ENCODE measurements around the gene ADGRV1. TPM values are rescaled to one million over a fixed set of nuclear protein-coding genes. Genes with fewer than 3 reads are reported as not detected.

Gene ADGRV1
- total and polyA plus RNA-seq, 2 experiments from 2014 or later: 15.5 to 19.6 TPM

DNA sequence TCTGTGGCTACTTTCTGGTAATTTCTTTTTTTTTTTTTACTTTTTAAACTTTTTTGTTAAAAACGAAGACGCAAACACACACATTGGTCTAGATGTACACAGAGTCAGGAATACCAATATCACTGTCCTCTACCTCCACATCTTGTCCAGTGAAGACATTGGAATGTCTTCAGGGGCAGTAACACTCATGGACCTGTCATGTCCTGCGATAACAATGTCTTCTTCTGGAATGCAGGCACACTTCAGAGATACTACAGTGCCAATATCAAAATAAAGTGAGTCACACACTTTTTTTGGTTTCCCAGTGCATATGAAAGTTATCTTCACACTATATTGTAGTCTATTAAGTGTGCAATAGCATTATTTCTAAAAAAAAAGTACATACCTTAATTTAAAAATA, 648.7 kb downstream of the ADGRV1 start:
- TF ChIP-seq, protein P1, sequence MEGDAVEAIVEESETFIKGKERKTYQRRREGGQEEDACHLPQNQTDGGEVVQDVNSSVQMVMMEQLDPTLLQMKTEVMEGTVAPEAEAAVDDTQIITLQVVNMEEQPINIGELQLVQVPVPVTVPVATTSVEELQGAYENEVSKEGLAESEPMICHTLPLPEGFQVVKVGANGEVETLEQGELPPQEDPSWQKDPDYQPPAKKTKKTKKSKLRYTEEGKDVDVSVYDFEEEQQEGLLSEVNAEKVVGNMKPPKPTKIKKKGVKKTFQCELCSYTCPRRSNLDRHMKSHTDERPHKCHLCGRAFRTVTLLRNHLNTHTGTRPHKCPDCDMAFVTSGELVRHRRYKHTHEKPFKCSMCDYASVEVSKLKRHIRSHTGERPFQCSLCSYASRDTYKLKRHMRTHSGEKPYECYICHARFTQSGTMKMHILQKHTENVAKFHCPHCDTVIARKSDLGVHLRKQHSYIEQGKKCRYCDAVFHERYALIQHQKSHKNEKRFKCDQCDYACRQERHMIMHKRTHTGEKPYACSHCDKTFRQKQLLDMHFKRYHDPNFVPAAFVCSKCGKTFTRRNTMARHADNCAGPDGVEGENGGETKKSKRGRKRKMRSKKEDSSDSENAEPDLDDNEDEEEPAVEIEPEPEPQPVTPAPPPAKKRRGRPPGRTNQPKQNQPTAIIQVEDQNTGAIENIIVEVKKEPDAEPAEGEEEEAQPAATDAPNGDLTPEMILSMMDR (IDR thresholded peaks at IDR 0.05; ENCODE audit: low read depth, low read length): no peak
- no peak overlapping the region for H3K27ac ChIP-seq

DNA sequence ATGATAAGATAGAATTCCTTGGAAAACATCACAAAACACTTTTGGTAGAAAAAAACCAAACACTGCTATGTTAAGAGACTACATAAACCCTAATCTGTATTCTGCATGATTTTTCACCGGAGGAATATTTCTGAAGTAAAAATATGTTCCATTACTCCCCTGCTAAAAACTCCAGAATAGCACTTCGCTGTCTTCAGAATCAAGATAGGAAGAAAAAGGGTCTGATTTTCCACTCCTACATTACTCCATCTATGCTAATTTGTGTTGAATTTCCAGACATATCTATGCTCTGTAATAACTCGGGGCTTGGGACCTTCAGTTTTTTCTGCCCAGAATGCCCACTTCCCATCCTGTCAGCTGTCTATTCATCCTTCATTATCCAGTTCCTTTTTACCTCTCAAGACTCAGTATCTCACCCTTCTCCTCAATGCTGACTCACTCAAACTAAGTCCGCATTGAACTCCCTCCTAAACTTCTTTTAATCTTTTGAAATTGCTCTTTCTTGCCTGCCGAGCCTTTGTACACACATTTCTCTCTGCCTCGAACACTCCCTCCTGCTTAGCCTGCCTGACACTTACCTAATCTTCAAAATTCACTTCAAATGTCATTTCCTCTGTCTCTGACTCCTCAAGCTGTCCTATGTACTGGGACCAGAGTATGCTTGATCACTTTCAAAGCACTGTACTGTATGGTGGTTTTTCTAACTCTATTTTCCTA, 653.6 kb downstream of the ADGRV1 start:
- TF ChIP-seq, protein P1 (IDR thresholded peaks at IDR 0.05; ENCODE audit: low read depth, low read length): no peak
- Histone ChIP-seq H3K4me1 (ENCODE audit: low read depth) (peaks cover 22% of the 10 kb centered on the region), H3K4me3 (no peak overlapping the region), H3K36me3 (no peaks in the 10 kb centered on the region), H3K27me3 (no peaks in the 10 kb centered on the region), H3K27ac (peak overlapping the region; percentile 73), H3K9me3 (ENCODE audit: low read depth) (no peaks in the 10 kb centered on the region)
- peak in 1 of 2 donors; percentile 42 for DNase-seq (ENCODE audit: low read depth in 1 of 2, low spot score in 1 of 2)

More for the DNA sequence above, 648.7 kb downstream of the ADGRV1 start:
- Histone ChIP-seq H3K4me1 (ENCODE audit: low read depth) (peaks cover 17% of the 10 kb centered on the region), H3K27me3 (no peaks in the 10 kb centered on the region), H3K36me3 (no peaks in the 10 kb centered on the region), H3K9me3 (ENCODE audit: low read depth) (no peaks in the 10 kb centered on the region), H3K4me3 (no peak overlapping the region)
- peak in 1 of 2 donors; percentile 21 for DNase-seq (ENCODE audit: low read depth in 1 of 2, low spot score in 1 of 2)

DNA sequence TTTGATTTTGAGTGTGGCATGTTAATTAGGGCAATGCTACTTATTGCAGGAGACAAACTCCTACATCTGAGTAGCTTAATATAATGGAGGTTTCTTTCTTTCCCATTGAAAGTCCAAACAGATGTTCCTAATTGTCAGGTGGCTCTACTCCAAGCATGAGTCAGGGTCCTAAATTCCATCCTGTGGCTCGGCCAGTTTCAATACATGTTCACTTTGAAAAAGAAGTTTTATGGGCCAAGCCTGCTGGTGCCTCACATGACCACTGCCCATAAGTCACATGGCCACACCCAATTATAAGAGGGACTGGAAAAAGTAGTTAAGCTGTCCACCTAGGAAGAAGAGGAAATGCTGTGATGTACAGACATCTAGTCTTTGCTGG, 654.1 kb downstream of the ADGRV1 start:
- peak in 1 of 2 donors; percentile 88 for DNase-seq (ENCODE audit: low read depth in 1 of 2, low spot score in 1 of 2)
- Histone ChIP-seq H3K4me1 (ENCODE audit: low read depth) (peaks cover 17% of the 10 kb centered on the region), H3K9me3 (ENCODE audit: low read depth) (no peaks in the 10 kb centered on the region), H3K4me3 (no peak overlapping the region), H3K27ac (peak overlapping the region; percentile 73), H3K27me3 (no peaks in the 10 kb centered on the region), H3K36me3 (no peaks in the 10 kb centered on the region)
- TF ChIP-seq, protein P1 (IDR thresholded peaks at IDR 0.05; ENCODE audit: low read depth, low read length): no peak

Other genes starting within 250 kb of the ADGRV1 start
- 25.4 and 49.2 TPM in 2 replicates for gene CETN3, start 149.0 kb upstream of the ADGRV1 start, total RNA-seq
- 85.8 and 106 TPM in 2 replicates for gene CETN3, start 149.0 kb upstream of the ADGRV1 start, polyA plus RNA-seq
- gene MBLAC2, start 84.0 kb upstream of the ADGRV1 start, total RNA-seq: 8.2 and 8.5 TPM in 2 replicates
- gene MBLAC2, start 84.0 kb upstream of the ADGRV1 start, polyA plus RNA-seq: 9.1 and 9.8 TPM in 2 replicates
- 0.53 and 0.95 TPM in 2 replicates for gene POLR3G, start 83.9 kb upstream of the ADGRV1 start, total RNA-seq
- 1.6 and 2.4 TPM in 2 replicates for gene POLR3G, start 83.9 kb upstream of the ADGRV1 start, polyA plus RNA-seq
- 9.0 and 11.1 TPM in 2 replicates for gene LYSMD3, start 29.2 kb upstream of the ADGRV1 start, total RNA-seq
- 10.9 and 16.7 TPM in 2 replicates for gene LYSMD3, start 29.2 kb upstream of the ADGRV1 start, polyA plus RNA-seq